Cardiac fibroblast (primary cell): ENCODE measurements around the gene UCHL5.
A peak's percentile ranks its signal among the peaks of the same experiment; 100 is the strongest.

Source experiments
- DNase-seq, 2 donors: peaks; one replicate each; pipeline versions ENCODE4 v3.0.0 to v3.0.0-alpha.2; 2010; ENCODE audit warnings: low read depth in 2 of 2
- H3K4me3 ChIP-seq, 2 donors: replicated peaks in 1 of 2; 1 replicate in 1 of 2; 2 replicates in 1 of 2; pipeline ENCODE4 v1.5.1; 2011; ENCODE audit warnings: low read depth in 2 of 2, low read length in 2 of 2, mild to moderate bottlenecking in 2 of 2, moderate library complexity in 1 of 2
- CTCF ChIP-seq: IDR thresholded peaks from one replicate; pipeline ENCODE4 v1.5.1; 2011; ENCODE audit warnings: low read depth, mild to moderate bottlenecking, low read length, inconsistent platforms

UCHL5 gene

GRCh38 chr1:193066606-193067005 is 7.4 kb upstream of the UCHL5 start:
- TF ChIP-seq CTCF = no peak
- no peak overlapping the region for H3K4me3 ChIP-seq
- no peak for DNase-seq

GRCh38 chr1:193065954-193066353 is 6.8 kb upstream of the UCHL5 start:
- H3K4me3 ChIP-seq = no peak overlapping the region
- DNase-seq = no peak
- TF ChIP-seq CTCF = no peak

- no peak overlapping the region for H3K4me3 ChIP-seq
- no peak for TF ChIP-seq CTCF
- peak in 1 of 2 donors; percentile 48 for DNase-seq
Measured at GRCh38 chr1:193062698-193063463, 3.7 kb upstream of the UCHL5 start.

- peak overlapping the region; percentile 78 to 97 for H3K4me3 ChIP-seq
- DNase-seq = peak; percentile 12 to 23
- no peak for TF ChIP-seq CTCF
Measured at GRCh38 chr1:193060938-193061337, 1.8 kb upstream of the UCHL5 start.

GRCh38 chr1:193060406-193060805 is 1.2 kb upstream of the UCHL5 start:
- TF ChIP-seq CTCF = no peak
- H3K4me3 ChIP-seq = peak overlapping the region; percentile 78 to 97
- peak in 1 of 2 donors; percentile 23 for DNase-seq

- H3K4me3 ChIP-seq = peak overlapping the region; percentile 78 to 97
- DNase-seq = no peak
- TF ChIP-seq CTCF = no peak
Measured at GRCh38 chr1:193060115-193060403, 899 bp upstream of the UCHL5 start.
